Omental fat pad (tissue), 4 donors: ENCODE data around the gene GBGT1. TPM values are rescaled to one million over a fixed set of nuclear protein-coding genes. Genes with fewer than 3 reads are reported as not detected.

Experiments used
- ATAC-seq: fragments of 150-250 bp; one replicate; pipeline ENCODE4 v1.9.1; 2016; ENCODE audit warnings: mild to moderate bottlenecking, moderate library complexity; ENCODE audit not compliant: low FRiP score
- DNase-seq: peaks from one replicate; pipeline ENCODE4 v3.0.0-alpha.2; 2019; ENCODE audit warnings: low spot score
- CTCF ChIP-seq, 3 donors: fragments of 450-650 bp; IDR thresholded peaks; one replicate each; pipeline ENCODE4 v1.5.1; 2016 to 2017; ENCODE audit warnings: antibody characterized with exemption in 3 of 3, mild to moderate bottlenecking in 3 of 3, moderate library complexity in 2 of 3
- total RNA-seq, 4 donors: library from RNA; depleted of rRNA; stranded (reverse); fragments of >200 nt; gene quantifications; one replicate each; pipeline ENCODE4 v1.1.0, GENCODE V29; 2016

GBGT1 gene
- total RNA-seq, 4 donors from 2014 or later = 23.4 to 29.1 (median 26.9) TPM

GRCh38 chr9:133111808-133112662 lies 51.7 kb downstream of the GBGT1 start:
- no peak for ATAC-seq
- no peak for DNase-seq
- TF ChIP-seq CTCF (IDR thresholded peaks at IDR 0.05) = no peak

GRCh38 chr9:133109931-133110650 lies 53.6 kb downstream of the GBGT1 start:
- DNase-seq (no peak), ATAC-seq (no peak)
- TF ChIP-seq CTCF (IDR thresholded peaks at IDR 0.05) = no peak

DNA sequence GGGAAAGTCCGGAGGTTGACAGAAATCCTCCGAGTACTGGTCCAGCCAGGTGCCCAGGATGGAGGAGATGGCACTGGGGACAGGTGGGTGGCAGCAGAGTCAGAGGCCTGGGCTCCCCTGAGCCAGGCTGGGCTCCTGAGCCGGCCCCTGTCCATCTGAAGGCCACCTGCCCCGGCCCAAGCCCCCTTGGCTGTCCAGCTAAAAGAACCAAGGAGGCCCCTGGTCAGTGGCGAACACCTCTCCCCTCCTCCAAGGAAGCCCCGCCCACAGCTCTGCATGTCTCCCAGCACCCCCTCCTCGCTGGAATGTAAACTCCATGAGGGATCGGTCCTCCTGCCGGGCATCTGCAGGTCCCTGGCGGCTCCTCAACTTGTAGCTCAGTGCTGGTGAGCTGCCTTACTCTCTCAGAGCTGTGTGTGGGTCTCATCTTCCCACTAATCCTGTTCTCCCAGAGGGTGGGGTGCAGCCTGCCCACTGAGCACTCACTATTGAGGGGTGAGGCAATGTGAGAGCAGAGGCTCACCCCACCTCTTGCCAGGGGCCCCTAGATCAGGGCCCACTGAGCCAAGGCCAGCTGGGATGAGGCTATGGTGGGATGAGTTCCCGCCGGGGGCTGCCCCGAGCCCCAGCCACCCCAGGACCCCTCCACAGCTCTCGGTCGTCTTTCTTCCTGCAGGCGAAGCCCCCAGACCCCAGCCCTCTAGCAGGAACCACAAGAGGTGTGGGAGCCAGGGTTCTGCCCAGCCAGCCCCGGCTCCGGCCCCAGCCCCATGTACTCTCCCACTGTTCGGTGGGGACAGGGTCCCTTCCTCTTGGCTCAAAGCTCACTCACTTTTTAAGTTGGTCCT lies 54.7 kb downstream of the GBGT1 start:
- TF ChIP-seq CTCF (IDR thresholded peaks at IDR 0.05) = no peak
- DNase-seq (no peak), ATAC-seq (no peak)

DNA sequence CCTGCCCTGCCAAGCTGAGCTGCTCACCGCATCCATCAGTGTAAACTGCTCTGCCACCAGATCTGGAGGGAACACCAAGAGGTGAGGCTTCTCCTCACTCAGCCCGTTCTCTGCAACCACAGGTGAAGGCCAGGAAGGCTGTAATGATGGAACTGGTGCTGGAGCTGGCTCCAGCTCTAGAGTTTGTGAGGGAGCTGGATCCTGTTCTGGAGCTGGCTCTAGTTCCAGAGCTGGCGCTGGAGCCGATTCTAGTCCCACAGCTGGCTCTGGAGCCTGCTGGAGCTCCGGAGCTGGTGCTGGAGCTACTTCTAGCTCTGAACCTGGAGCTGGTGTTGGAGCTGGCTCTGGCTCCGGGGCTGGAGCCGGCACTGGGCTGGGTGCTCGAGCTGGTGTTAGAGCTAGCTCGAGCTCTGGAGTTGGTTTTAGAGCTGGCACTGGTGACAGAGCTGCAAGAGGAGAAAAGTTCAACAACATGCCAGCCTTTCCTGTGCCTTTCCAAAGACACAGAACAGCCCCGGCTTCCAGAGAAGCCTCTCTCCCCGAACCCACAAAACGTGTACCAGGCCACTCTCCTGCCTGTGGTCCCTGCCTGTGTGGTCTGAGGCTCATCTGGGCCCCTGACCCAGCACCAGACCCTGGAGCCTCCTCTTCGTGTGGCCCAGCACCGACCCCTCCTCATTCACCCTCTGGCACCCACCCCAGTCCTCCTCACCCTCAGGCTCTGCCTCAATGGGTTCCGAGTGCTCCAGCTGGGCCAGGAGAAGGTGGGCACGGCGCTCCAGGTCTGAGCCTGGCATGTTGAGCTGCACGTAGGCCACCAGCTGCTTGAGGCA lies 55.5 kb downstream of the GBGT1 start:
- DNase-seq (no peak), ATAC-seq (no peak)
- no peak for TF ChIP-seq CTCF (IDR thresholded peaks at IDR 0.05)

GRCh38 chr9:133107245-133107722 lies 56.4 kb downstream of the GBGT1 start:
- DNase-seq (no peak), ATAC-seq (no peak)
- TF ChIP-seq CTCF (IDR thresholded peaks at IDR 0.05) = no peak
